HepG2 (cell line): Measurements from ENCODE around the gene NCKIPSD. TPM values are rescaled to one million over a fixed set of nuclear protein-coding genes. Genes with fewer than 3 reads are reported as not detected.

Source experiments
- CTCF ChIP-seq: sonication (generic); formaldehyde crosslinking; IDR thresholded peaks from 2 replicates; pipeline ENCODE4 v1.5.0; 2020; ENCODE audit warnings: mild to moderate bottlenecking, missing genetic modification reagents, moderate library complexity
- GFI1 ChIP-seq: sonication (generic); formaldehyde crosslinking; IDR thresholded peaks from 2 replicates; pipeline ENCODE4 v1.5.0; 2020; ENCODE audit warnings: missing genetic modification reagents, mild to moderate bottlenecking, borderline replicate concordance
- HMG20A ChIP-seq: IDR thresholded peaks from 2 replicates; pipeline ENCODE4 v1.6.1; 2016; ENCODE audit warnings: borderline replicate concordance
- IRF9 ChIP-seq: sonication (generic); formaldehyde crosslinking; IDR thresholded peaks from 2 replicates; pipeline ENCODE4 v1.8.0; 2022; ENCODE audit warnings: missing genetic modification reagents, mild to moderate bottlenecking, borderline replicate concordance
- KDM4B ChIP-seq: sonication (generic); formaldehyde crosslinking; IDR thresholded peaks from 2 replicates; pipeline ENCODE4 v1.4.0; 2020; ENCODE audit warnings: missing genetic modification reagents
- KLF15 ChIP-seq: sonication (generic); formaldehyde crosslinking; IDR thresholded peaks from 2 replicates; pipeline ENCODE4 v1.8.1; 2023; ENCODE audit warnings: borderline replicate concordance, mild to moderate bottlenecking, inconsistent platforms, missing genetic modification reagents, mixed read lengths
- PAWR ChIP-seq: sonication (generic); formaldehyde crosslinking; IDR thresholded peaks from 2 replicates; pipeline ENCODE4 v1.4.0; 2020; ENCODE audit warnings: missing genetic modification reagents, mild to moderate bottlenecking, borderline replicate concordance
- PTBP1 ChIP-seq: fragments of 200-400 bp; formaldehyde crosslinking; IDR thresholded peaks from 2 replicates; pipeline ENCODE4 v1.6.1; 2018; ENCODE audit warnings: low read length, low read depth; ENCODE audit not compliant: poor library complexity, severe bottlenecking
- SIN3B ChIP-seq: fragments of 150-350 bp; IDR thresholded peaks from 2 replicates; pipeline ENCODE4 v1.6.1; 2014; ENCODE audit warnings: low read length
- SUZ12 ChIP-seq: fragments of 150-350 bp; IDR thresholded peaks from 2 replicates; pipeline ENCODE4 v1.6.1; 2014; ENCODE audit warnings: low read depth, low read length
- ZBTB33 ChIP-seq: sonication (generic); formaldehyde crosslinking; IDR thresholded peaks from 2 replicates; pipeline ENCODE4 v1.4.0; 2020; ENCODE audit warnings: missing genetic modification reagents
- ZFY ChIP-seq: sonication (generic); formaldehyde crosslinking; IDR thresholded peaks from 2 replicates; pipeline ENCODE4 v1.4.0; 2020; ENCODE audit warnings: missing genetic modification reagents
- ZFYVE20 ChIP-seq: sonication (generic); formaldehyde crosslinking; IDR thresholded peaks from 2 replicates; pipeline ENCODE4 v1.8.0; 2023; ENCODE audit warnings: low read depth, mild to moderate bottlenecking, moderate library complexity, missing genetic modification reagents, borderline replicate concordance
- ZNF101 ChIP-seq: sonication (generic); formaldehyde crosslinking; IDR thresholded peaks from 2 replicates; pipeline ENCODE4 v1.4.0; 2020; ENCODE audit warnings: mild to moderate bottlenecking, low read depth, missing genetic modification reagents, borderline replicate concordance
- ZNF382 ChIP-seq: sonication (generic); formaldehyde crosslinking; IDR thresholded peaks from 2 replicates; pipeline ENCODE4 v1.5.0; 2020; ENCODE audit warnings: missing genetic modification reagents, mild to moderate bottlenecking, borderline replicate concordance
- ZNF550 ChIP-seq: sonication (generic); formaldehyde crosslinking; IDR thresholded peaks from 2 replicates; pipeline ENCODE4 v1.4.0; 2020; ENCODE audit warnings: mild to moderate bottlenecking, missing genetic modification reagents, borderline replicate concordance
- polyA plus RNA-seq, 8 experiments: library from polyadenylated mRNA; depleted of rRNA in 3 of 8; stranded (reverse) in 7 of 8; unstranded in 1 of 8; fragments of >200 nt; fragmentation: Illumina TruSeq in 4 of 8; extraction: Trizol in 4 of 8; gene quantifications; 2 replicates each; pipeline versions ENCODE4 v1.2.1 to v1.2.3, GENCODE V29; 2011 to 2016; ENCODE audit warnings: low read depth in 4 of 8, missing spikeins in 1 of 8, mixed read lengths in 1 of 8; ENCODE audit not compliant: insufficient read depth in 1 of 8
- total RNA-seq, 5 experiments: library from RNA; depleted of rRNA; stranded (reverse); fragments of >200 nt; fragmentation: Illumina TruSeq; extraction: Trizol; gene quantifications; 2 replicates each; pipeline ENCODE4 v1.2.3, GENCODE V29; 2016; ENCODE audit warnings: low read depth in 1 of 5
- TF ChIP-seq, protein P1 (sequence below): sonication (generic); formaldehyde crosslinking; IDR thresholded peaks from 2 replicates; pipeline ENCODE4 v1.9.0; 2022; ENCODE audit warnings: low read depth, missing genetic modification reagents
- TF ChIP-seq, protein P2 (sequence below): sonication (generic); formaldehyde crosslinking; IDR thresholded peaks from 2 replicates; pipeline ENCODE4 v1.8.1; 2023; ENCODE audit warnings: missing genetic modification reagents, inconsistent platforms, borderline replicate concordance

NCKIPSD gene
- total and polyA plus RNA-seq, 2 of the 13 experiments (the other 11 are each of a cell fraction or from before 2014, with no cell fraction given), result 13.5 to 35.2 TPM

DNA sequence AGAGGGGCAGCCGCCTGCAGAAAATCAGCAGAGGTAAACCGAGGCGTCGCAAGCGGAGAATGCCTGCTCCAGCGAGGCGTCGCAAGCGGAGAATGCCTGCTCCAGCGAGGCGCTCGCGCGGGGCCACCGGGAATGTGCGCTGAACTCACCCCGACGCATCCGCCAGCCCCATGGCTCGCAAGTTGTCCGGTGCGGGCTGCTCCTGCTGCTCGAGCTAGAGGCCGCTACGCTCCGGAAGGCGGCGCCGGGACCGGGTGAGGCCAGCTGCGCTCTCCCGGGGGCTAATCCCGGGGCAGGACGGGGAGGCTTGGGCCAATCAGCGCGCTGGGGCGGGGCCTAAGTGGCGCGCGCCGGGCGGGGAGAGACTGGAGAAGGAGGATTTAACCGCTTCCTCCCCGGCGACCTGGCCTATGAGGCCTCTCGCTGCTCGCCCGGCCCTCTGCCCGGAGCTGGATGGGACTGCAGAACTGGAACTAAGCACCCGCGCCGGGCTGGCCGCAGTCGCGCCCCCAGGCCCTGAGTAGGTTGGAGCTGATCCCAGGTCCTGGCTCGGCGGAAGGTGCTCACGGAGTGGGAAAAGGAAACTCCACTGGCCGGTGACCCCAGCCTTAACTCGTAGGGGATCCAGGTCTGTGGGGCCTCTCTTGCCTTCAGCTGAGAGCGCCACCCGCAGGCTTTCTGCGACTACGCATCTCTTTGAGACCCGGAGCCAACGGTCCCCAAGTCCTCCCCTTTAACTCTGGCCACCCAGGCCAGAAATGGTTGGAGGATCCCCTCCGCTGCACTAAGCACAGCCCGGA lies 50.3 kb downstream of the NCKIPSD start, which contains the start of gene SLC26A6 (continued):
- no peak for TF ChIP-seq ZBTB33
- TF ChIP-seq PTBP1, result peak; percentile 70
- 0 out of 2 replicates have a peak, but pooled peaks have one; percentile 40 for TF ChIP-seq IRF9 (CRISPR knock-in tag)
- TF ChIP-seq PAWR, result no peak
- no peak; the same call in 1 of the 2 replicates for TF ChIP-seq GFI1 (CRISPR knock-in tag)
- TF ChIP-seq HMG20A (CRISPR knock-in tag), result no peak
- TF ChIP-seq SIN3B, result peak; percentile 32
- 0 out of 2 replicates have a peak, but pooled peaks have one; percentile 42 for TF ChIP-seq ZNF101 (CRISPR knock-in tag)
- TF ChIP-seq SUZ12, result no peak
- 0 out of 2 replicates have a peak, but pooled peaks have one; percentile 53 for TF ChIP-seq ZNF550
- peak; percentile 85 for TF ChIP-seq CTCF (CRISPR knock-in tag)
- TF ChIP-seq, protein P1, sequence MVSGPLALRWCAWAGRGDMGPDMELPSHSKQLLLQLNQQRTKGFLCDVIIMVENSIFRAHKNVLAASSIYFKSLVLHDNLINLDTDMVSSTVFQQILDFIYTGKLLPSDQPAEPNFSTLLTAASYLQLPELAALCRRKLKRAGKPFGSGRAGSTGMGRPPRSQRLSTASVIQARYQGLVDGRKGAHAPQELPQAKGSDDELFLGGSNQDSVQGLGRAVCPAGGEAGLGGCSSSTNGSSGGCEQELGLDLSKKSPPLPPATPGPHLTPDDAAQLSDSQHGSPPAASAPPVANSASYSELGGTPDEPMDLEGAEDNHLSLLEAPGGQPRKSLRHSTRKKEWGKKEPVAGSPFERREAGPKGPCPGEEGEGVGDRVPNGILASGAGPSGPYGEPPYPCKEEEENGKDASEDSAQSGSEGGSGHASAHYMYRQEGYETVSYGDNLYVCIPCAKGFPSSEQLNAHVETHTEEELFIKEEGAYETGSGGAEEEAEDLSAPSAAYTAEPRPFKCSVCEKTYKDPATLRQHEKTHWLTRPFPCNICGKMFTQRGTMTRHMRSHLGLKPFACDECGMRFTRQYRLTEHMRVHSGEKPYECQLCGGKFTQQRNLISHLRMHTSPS (CRISPR knock-in tag), result peak; percentile 71
- no peak; the same call in 1 of the 2 replicates for TF ChIP-seq KLF15
- TF ChIP-seq KDM4B (CRISPR knock-in tag), result peak; percentile 95
- TF ChIP-seq ZFY (CRISPR knock-in tag), result peak; percentile 88
- TF ChIP-seq ZFYVE20, result no peak
- TF ChIP-seq ZNF382 (CRISPR knock-in tag), result no peak
- TF ChIP-seq, protein P2, sequence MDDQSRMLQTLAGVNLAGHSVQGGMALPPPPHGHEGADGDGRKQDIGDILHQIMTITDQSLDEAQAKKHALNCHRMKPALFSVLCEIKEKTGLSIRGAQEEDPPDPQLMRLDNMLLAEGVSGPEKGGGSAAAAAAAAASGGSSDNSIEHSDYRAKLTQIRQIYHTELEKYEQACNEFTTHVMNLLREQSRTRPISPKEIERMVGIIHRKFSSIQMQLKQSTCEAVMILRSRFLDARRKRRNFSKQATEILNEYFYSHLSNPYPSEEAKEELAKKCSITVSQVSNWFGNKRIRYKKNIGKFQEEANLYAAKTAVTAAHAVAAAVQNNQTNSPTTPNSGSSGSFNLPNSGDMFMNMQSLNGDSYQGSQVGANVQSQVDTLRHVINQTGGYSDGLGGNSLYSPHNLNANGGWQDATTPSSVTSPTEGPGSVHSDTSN (CRISPR knock-in tag), result peak; percentile 51; the same call in 1 of the 2 replicates
